Small intestine (tissue), 7 donors: Measurements from ENCODE around the gene SRSF10. TPM values are rescaled to one million over a fixed set of nuclear protein-coding genes. Genes with fewer than 3 reads are reported as not detected.
"Not testable (repeated sequence)": the region's sequence is repeated elsewhere in the genome, so short reads cannot be mapped to it uniquely, and the experiment has no call there.

Source experiments
- DNase-seq, 2 donors: peaks; one replicate each; pipeline versions ENCODE4 v3.0.0 to v3.0.0-alpha.2; 2013
- FAIRE-seq: peaks from 2 replicates; lab custom pipeline; 2012; peaks lifted over from hg19 to GRCh38; lab: Jason Lieb, UNC
- H3K27ac ChIP-seq, 3 donors: one replicate each; pipeline ENCODE4 v1.5.1; 2013; ENCODE audit warnings: low read length in 2 of 3, mild to moderate bottlenecking in 2 of 3, control low read depth in 1 of 3, inconsistent platforms in 1 of 3, low read depth in 1 of 3, moderate library complexity in 1 of 3
- H3K27me3 ChIP-seq, 3 donors: one replicate each; pipeline ENCODE4 v1.6.1; 2013; ENCODE audit warnings: low read length in 3 of 3, inconsistent platforms in 1 of 3; ENCODE audit not compliant: control insufficient read depth in 3 of 3, insufficient read depth in 3 of 3
- H3K36me3 ChIP-seq, 3 donors: one replicate each; pipeline ENCODE4 v1.6.1; 2013; ENCODE audit warnings: low read length in 3 of 3, inconsistent platforms in 1 of 3, low read depth in 1 of 3, mild to moderate bottlenecking in 1 of 3, moderate library complexity in 1 of 3; ENCODE audit not compliant: control insufficient read depth in 3 of 3, insufficient read depth in 2 of 3
- H3K4me1 ChIP-seq, 3 donors: one replicate each; pipeline ENCODE4 v1.6.1; 2013; ENCODE audit warnings: low read length in 2 of 3, inconsistent platforms in 1 of 3, low read depth in 1 of 3, mild to moderate bottlenecking in 1 of 3, moderate library complexity in 1 of 3; ENCODE audit not compliant: control insufficient read depth in 3 of 3, insufficient read depth in 2 of 3
- H3K4me3 ChIP-seq, 3 donors: one replicate each; pipeline ENCODE4 v1.5.1; 2013; ENCODE audit warnings: low read length in 3 of 3, control low read depth in 1 of 3, inconsistent platforms in 1 of 3, low read depth in 1 of 3, mild to moderate bottlenecking in 1 of 3, moderate library complexity in 1 of 3
- H3K9me3 ChIP-seq, 2 donors: one replicate each; pipeline ENCODE4 v1.6.1; 2013; ENCODE audit warnings: low read depth in 1 of 2, low read length in 1 of 2; ENCODE audit not compliant: control insufficient read depth in 2 of 2, insufficient read depth in 1 of 2
- WGBS, 3 donors: extraction: QIAGEN DNeasy Blood & Tissue Kit; methylation state at CpG; one replicate each; pipeline ENCODE4 v1.1.7; 2013; 5-methylcytosine and 5-hydroxymethylcytosine counted together
- polyA plus RNA-seq, 4 donors: library from polyadenylated mRNA; stranded (reverse) in 3 of 4; unstranded in 1 of 4; fragments of 200-250 nt in 3 of 4; fragments of 120-200 nt in 1 of 4; gene quantifications; one replicate each; pipeline versions ENCODE4 v1.2.1 to v1.2.3, GENCODE V29; 2013
- donor health status: healthy with polysubstance abuse.
- donor health status: control.
- donor health status: control.
- donor health status: Bipolar disorder and iron deficiency.
- donor health status: healthy.

SRSF10 gene
- polyA plus RNA-seq, 4 donors, result 35.9 to 166 (median 56.3) TPM

DNA sequence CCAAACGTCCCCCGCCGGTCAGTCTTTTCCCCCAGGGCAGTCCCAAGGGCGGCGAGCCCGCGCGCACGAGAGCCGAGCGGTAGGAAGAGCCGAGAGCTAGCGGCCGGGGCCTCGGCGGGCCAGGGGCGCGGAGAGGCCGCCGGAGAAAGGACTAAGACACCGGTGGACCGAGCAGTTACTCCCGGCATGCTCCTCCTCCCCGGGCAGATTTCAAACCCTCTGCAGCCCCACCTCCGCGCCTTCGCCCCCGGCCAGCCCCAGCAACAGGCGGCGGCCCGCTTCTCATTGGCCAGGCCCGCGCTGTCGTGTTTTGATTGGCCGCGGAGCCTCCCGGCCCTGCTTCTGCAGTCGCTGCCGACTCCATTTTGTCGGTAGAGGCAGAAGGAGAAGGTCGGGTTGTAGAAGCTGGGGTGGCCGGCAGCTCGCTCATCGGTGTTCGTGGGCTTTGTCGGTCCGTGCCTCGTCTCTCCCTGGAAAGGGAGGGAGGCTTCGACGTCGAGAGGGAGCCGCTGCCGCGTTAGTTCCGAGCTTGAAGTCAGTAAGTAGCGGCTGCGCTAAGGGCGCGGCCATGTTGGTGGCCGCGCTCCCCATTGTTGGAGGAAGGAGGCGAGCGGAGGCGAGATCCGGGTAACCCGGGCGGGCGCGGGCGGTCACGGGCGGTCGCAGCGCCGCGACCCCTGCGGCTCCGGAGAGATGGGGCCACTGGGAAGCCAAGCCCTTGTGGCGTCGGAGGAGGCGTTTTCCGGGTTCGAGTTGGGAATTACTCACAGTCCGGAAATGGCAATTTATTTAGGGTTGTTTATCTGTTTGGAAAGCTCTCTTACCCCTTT is 20.5 kb downstream of the SRSF10 start, which contains the start of gene PNRC2:
Gene PNRC2 (plus strand): TSS at position 368 of the 830 bp plus-strand sequence. CDS start 1,630 bp downstream, outside the sequence.
- DNase-seq, result peak; percentile 97 to 98
- Histone ChIP-seq H3K36me3 (no peaks in the 10 kb centered on the region), H3K27ac (peak within 1 kb of the TSS; percentile 97 to 99 (median 98)), H3K9me3 (no peaks in the 10 kb centered on the region), H3K4me3 (peak within 1 kb of the TSS; percentile 78 to 93 (median 83)), H3K4me1 (peaks cover 0 to 16% (median 4%) of the 10 kb centered on the region in 3 donors), H3K27me3 (no peaks in the 10 kb centered on the region)
- FAIRE-seq, result no peak
- WGBS, 3 donors, result 0 to 2% (median 0%) methylated on average over 74 to 84 of the region's 84 CpGs

DNA sequence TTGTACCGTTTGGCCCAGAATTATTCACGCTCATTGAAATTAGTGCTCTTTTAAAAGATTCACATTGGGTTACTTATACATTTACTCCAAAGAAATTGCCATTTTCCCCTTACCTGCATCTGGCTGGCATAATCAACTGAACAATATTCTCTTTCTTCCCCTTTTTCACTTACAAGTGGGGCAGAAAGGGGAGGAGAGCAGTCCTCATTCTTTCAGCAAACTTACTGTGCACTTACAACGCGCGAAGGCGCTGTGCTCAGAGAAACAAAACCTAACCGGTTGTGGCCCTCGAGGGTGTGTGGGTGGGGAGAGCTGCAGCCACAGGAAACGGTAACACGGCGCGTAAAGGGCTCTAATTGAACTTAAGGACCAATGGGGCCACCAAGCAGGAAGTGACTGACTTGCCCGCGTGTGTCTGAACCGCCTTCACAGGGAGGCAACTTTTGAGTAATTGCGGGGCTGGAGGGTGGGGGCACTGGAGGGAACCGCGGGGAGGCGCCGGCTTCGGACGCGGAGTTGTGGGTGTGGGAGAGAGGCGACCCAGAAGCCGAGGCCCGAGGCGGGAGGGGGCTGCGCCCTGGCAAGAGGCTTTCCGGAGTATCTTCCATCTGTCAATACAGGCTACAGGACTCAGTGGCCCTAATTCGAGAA is 21.2 kb downstream of the SRSF10 start:
- Histone ChIP-seq H3K9me3 (no peaks in the 10 kb centered on the region), H3K36me3 (no peaks in the 10 kb centered on the region), H3K4me1 (peaks cover 0 to 10% (median 5%) of the 10 kb centered on the region in 3 donors), H3K4me3 (peak overlapping the region; percentile 28 to 83 (median 78)), H3K27me3 (no peaks in the 10 kb centered on the region), H3K27ac (peak overlapping the region; percentile 84 to 99 (median 97))
- no peak for FAIRE-seq
- 0 to 1% (median 1%) methylated on average over 24 to 30 of the region's 30 CpGs for whole genome bisulfite sequencing, 3 donors
- DNase-seq, result peak; percentile 95 to 97

DNA sequence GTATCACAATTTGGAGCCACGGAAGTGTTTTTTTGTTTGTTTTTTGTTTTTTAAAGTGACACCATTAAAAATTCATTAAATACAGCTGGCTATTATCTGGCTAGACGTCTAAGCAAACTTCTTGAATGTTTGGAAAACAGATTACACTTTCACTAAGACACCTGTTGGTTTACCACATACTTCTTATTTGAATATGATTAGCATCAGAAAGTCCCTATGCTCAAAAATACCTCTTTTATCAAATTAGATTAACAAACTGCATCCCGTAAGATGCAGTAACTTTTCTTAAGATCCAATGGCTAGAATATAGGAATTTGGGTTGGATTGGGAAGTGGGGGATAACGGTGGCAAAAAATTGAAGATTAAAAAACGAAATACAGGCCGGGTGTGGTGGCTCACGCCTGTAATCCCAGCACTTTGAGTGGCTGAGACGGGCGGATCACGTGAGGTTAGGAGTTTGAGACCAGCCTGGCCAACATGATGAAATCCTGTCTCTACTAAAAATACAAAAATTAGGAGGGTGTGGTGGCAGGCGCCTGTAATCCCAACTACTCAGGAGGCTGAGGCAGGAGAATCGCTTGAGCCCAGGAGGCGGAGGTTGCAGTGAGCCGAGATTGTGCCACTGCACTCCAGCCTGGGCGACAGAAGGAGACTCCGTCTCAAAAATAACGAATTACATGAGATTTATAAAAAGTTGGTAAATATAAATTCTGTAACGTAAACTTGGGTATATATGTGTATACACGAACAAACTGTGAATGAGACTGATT is 21.9 kb downstream of the SRSF10 start:
- H3K36me3 ChIP-seq, H3K27me3 ChIP-seq, FAIRE-seq, DNase-seq, H3K9me3 ChIP-seq, H3K4me1 ChIP-seq: not testable (repeated sequence)
- H3K27ac ChIP-seq, result peak overlapping the region; percentile 84 to 99 (median 97)
- peak overlapping the region in 2 of 3 donors; percentile 78 to 83 for H3K4me3 ChIP-seq
- WGBS, 3 donors, result 26 to 43% (median 29%) methylated on average over 19 of the region's 19 CpGs

DNA sequence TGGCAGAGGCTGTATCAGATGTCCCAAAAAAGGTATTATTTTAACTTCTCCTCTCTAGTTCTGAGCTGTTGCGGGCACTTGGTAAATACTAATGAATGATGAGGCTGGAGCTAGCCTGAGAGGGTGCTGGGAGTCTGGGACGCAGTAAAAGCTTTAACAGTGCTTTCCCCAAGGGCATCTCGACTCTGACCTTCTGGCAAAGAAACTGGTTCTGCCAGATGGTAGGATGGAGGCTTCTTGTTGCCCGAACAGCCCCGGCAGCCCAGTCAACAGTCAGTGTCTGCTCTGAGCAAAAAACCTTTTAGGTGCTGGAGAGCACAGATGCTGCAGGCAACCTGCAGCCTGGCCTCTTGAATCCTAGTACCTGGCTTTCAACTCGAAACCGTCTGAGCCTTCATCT is 23.0 kb downstream of the SRSF10 start:
- H3K4me1 ChIP-seq, result peaks cover 0 to 10% (median 5%) of the 10 kb centered on the region in 3 donors
- no peak overlapping the region for H3K27ac ChIP-seq
- H3K36me3 ChIP-seq, result no peaks in the 10 kb centered on the region
- FAIRE-seq, result no peak
- H3K4me3 ChIP-seq, result no peak overlapping the region
- WGBS, 3 donors, result 16 to 57% (median 37%) methylated on average over 7 of the region's 7 CpGs
- peak; percentile 67 to 87 for DNase-seq
- H3K9me3 ChIP-seq, result no peaks in the 10 kb centered on the region
- H3K27me3 ChIP-seq, result no peaks in the 10 kb centered on the region

DNA sequence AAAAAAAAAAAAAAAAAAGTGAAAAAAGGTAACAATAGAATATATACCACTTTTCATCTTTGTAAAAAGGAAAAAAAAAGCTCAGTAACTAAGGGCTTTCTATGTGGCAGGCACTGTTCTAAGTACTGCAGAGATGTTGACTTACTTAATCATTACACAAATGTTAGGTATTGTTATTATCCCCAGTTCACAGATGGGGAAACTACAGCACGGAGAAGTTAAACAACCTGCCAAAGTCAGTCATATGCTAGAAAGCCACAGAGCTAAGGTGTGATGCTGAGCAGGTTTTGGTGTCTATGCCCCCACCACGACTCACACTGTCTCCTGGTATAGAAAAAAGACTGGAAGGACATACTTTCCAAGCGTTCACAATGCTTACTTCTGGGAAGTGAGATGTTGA is 27.1 kb downstream of the SRSF10 start:
- no peak overlapping the region for H3K4me3 ChIP-seq
- no peaks in the 10 kb centered on the region for H3K9me3 ChIP-seq
- no peaks in the 10 kb centered on the region for H3K27me3 ChIP-seq
- no peak for DNase-seq
- 59 to 77% (median 65%) methylated on average over 3 of the region's 3 CpGs for WGBS, 3 donors
- no peak overlapping the region for H3K27ac ChIP-seq
- no peaks in the 10 kb centered on the region for H3K36me3 ChIP-seq
- peaks cover 0 to 7% (median 5%) of the 10 kb centered on the region in 3 donors for H3K4me1 ChIP-seq
- no peak for FAIRE-seq

DNA sequence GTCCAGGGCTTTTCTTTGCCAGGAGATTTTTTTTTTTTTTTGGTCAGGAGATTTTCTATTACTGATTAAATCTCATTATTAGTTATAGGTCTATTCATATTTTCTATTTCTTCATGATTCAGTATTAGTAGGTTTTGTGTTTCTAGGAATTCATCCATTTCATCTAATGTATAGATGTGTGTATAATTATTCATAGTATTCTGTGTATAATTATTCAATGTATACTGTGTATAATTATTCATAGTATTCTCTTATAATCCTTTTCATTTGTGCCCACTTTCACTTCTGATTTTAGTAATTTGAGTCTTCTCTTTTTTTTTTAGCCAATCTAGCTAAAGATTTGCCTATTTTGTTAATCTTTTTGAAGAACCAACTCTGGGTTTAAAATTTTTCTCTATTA is 32.8 kb downstream of the SRSF10 start:
- no peak for DNase-seq
- Histone ChIP-seq H3K9me3 (no peaks in the 10 kb centered on the region), H3K4me3 (no peak overlapping the region), H3K4me1 (no peaks in the 10 kb centered on the region), H3K27ac (no peak overlapping the region), H3K36me3 (no peaks in the 10 kb centered on the region), H3K27me3 (no peaks in the 10 kb centered on the region)
- no peak for FAIRE-seq

DNA sequence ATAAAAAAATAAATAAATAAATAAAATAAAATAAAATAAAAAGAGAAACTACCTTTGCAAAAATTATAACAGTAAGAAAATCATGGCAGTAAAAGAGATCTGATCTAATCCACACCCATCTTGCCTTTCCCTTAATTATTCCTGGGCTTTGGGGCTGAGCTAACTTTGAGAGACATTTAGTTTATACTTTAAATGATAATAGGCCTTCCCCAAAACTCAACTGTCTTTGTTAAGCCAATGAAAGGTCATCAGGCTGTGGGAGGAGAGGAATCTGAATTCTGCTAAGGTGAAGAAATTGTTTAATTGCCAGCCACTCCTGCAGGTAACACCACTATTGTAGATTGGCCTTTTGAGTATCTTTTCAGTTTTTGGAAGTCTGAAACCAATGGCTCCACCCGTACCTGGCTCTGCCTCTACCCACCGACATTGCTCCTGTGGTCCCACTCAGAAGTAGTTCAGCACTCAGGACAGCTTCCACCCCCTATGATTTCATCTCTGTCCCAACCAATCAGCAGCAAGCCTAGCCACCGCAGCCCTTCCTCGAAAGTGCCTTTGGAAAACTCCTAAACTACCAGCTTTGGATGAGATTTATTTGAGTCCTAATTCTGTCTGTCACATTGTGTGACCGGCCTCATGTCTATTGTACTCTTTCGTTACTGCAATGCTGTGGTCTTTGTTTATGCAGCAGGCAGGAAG is 43.5 kb downstream of the SRSF10 start:
- FAIRE-seq (no peak), DNase-seq (no peak)
- Histone ChIP-seq H3K9me3 (no peaks in the 10 kb centered on the region), H3K36me3 (no peaks in the 10 kb centered on the region), H3K4me1 (no peaks in the 10 kb centered on the region), H3K27ac (no peak overlapping the region), H3K27me3 (peaks cover 0 to 2% (median 0%) of the 10 kb centered on the region in 3 donors), H3K4me3 (no peak overlapping the region)
- WGBS, 3 donors, result 62 to 91% (median 82%) methylated on average over 6 of the region's 6 CpGs
